Measurements from ENCODE around the gene SERGEF.

The SERGEF gene

GRCh38 chr11:18012906-18013781 lies at the start of gene SERGEF:
SERGEF (minus strand) TSS chr11:18013047; CDS start chr11:18013010, 37 bp downstream.
- Histone ChIP-seq H3K27me3 (ENCODE audit: control insufficient read depth in 5 of 5, insufficient read depth in 4 of 5, low read length in 5 of 5) (no peaks in the 10 kb centered on the region), H3K4me1 (ENCODE audit: control insufficient read depth in 5 of 5, insufficient read depth in 5 of 5, low read length in 5 of 5) (peaks cover 0 to 19% (median 15%) of the 10 kb centered on the region in 5 donors), H3K9me3 (ENCODE audit: control insufficient read depth in 5 of 5, low read length in 5 of 5) (peaks cover 0 to 3% (median 0%) of the 10 kb centered on the region in 5 donors), H3K4me3 (ENCODE audit: low read depth in 1 of 5, low read length in 5 of 5) (peak within 1 kb of the TSS; percentile 89 to 95 (median 90)), H3K9ac (ENCODE audit: low read length in 5 of 5) (peak within 1 kb of the TSS; percentile 43 to 87 (median 77)), H3K36me3 (ENCODE audit: control insufficient read depth in 5 of 5, insufficient read depth in 5 of 5, low read length in 5 of 5) (no peaks in the 10 kb centered on the region), H3K27ac (ENCODE audit: low read depth, low read length) (peak within 1 kb of the TSS; percentile 54)

- Histone ChIP-seq H3K27ac (ENCODE audit: low read depth, low read length) (no peak overlapping the region), H3K27me3 (ENCODE audit: control insufficient read depth in 5 of 5, insufficient read depth in 4 of 5, low read length in 5 of 5) (no peaks in the 10 kb centered on the region), H3K4me1 (ENCODE audit: control insufficient read depth in 5 of 5, insufficient read depth in 5 of 5, low read length in 5 of 5) (no peaks in the 10 kb centered on the region), H3K36me3 (ENCODE audit: control insufficient read depth in 5 of 5, insufficient read depth in 5 of 5, low read length in 5 of 5) (no peaks in the 10 kb centered on the region), H3K9ac (ENCODE audit: low read length in 5 of 5) (no peak overlapping the region), H3K9me3 (ENCODE audit: control insufficient read depth in 5 of 5, low read length in 5 of 5) (no peaks in the 10 kb centered on the region), H3K4me3 (ENCODE audit: low read depth in 1 of 5, low read length in 5 of 5) (no peak overlapping the region)
These were observed 48.5 kb upstream of the SERGEF start for GRCh38 chr11:18061351-18061750.

- no peak overlapping the region for H3K27ac ChIP-seq (ENCODE audit: low read depth, low read length)
- no peaks in the 10 kb centered on the region for H3K27me3 ChIP-seq (ENCODE audit: control insufficient read depth in 5 of 5, insufficient read depth in 4 of 5, low read length in 5 of 5)
- no peak overlapping the region for H3K9ac ChIP-seq (ENCODE audit: low read length in 5 of 5)
- no peaks in the 10 kb centered on the region for H3K36me3 ChIP-seq (ENCODE audit: control insufficient read depth in 5 of 5, insufficient read depth in 5 of 5, low read length in 5 of 5)
- no peak overlapping the region for H3K4me3 ChIP-seq (ENCODE audit: low read depth in 1 of 5, low read length in 5 of 5)
- H3K4me1 ChIP-seq (ENCODE audit: control insufficient read depth in 5 of 5, insufficient read depth in 5 of 5, low read length in 5 of 5): no peaks in the 10 kb centered on the region
- H3K9me3 ChIP-seq (ENCODE audit: control insufficient read depth in 5 of 5, low read length in 5 of 5): no peaks in the 10 kb centered on the region
These were observed 43.8 kb upstream of the SERGEF start for GRCh38 chr11:18056561-18057181.

- no peak overlapping the region for H3K4me3 ChIP-seq (ENCODE audit: low read depth in 1 of 5, low read length in 5 of 5)
- H3K9me3 ChIP-seq (ENCODE audit: control insufficient read depth in 5 of 5, low read length in 5 of 5): no peaks in the 10 kb centered on the region
- H3K9ac ChIP-seq (ENCODE audit: low read length in 5 of 5): no peak overlapping the region
- no peaks in the 10 kb centered on the region for H3K27me3 ChIP-seq (ENCODE audit: control insufficient read depth in 5 of 5, insufficient read depth in 4 of 5, low read length in 5 of 5)
- H3K4me1 ChIP-seq (ENCODE audit: control insufficient read depth in 5 of 5, insufficient read depth in 5 of 5, low read length in 5 of 5): no peaks in the 10 kb centered on the region
- no peaks in the 10 kb centered on the region for H3K36me3 ChIP-seq (ENCODE audit: control insufficient read depth in 5 of 5, insufficient read depth in 5 of 5, low read length in 5 of 5)
- H3K27ac ChIP-seq (ENCODE audit: low read depth, low read length): no peak overlapping the region
These were observed 41.8 kb upstream of the SERGEF start for GRCh38 chr11:18054511-18055103.

GRCh38 chr11:18050848-18051247 lies 38.0 kb upstream of the SERGEF start:
- H3K9ac ChIP-seq (ENCODE audit: low read length in 5 of 5): no peak overlapping the region
- H3K27ac ChIP-seq (ENCODE audit: low read depth, low read length): no peak overlapping the region
- no peak overlapping the region for H3K4me3 ChIP-seq (ENCODE audit: low read depth in 1 of 5, low read length in 5 of 5)
- H3K4me1 ChIP-seq (ENCODE audit: control insufficient read depth in 5 of 5, insufficient read depth in 5 of 5, low read length in 5 of 5): peaks cover 0 to 7% (median 6%) of the 10 kb centered on the region in 5 donors
- peaks cover 0 to 3% (median 0%) of the 10 kb centered on the region in 5 donors for H3K9me3 ChIP-seq (ENCODE audit: control insufficient read depth in 5 of 5, low read length in 5 of 5)
- no peaks in the 10 kb centered on the region for H3K36me3 ChIP-seq (ENCODE audit: control insufficient read depth in 5 of 5, insufficient read depth in 5 of 5, low read length in 5 of 5)
- peaks cover 0 to 13% (median 8%) of the 10 kb centered on the region in 5 donors for H3K27me3 ChIP-seq (ENCODE audit: control insufficient read depth in 5 of 5, insufficient read depth in 4 of 5, low read length in 5 of 5)

- Histone ChIP-seq H3K9ac (ENCODE audit: low read length in 5 of 5) (no peak within 1 kb of the TSS), H3K4me3 (ENCODE audit: low read depth in 1 of 5, low read length in 5 of 5) (peak within 1 kb of the TSS in 1 of 5 donors; percentile 32), H3K9me3 (ENCODE audit: control insufficient read depth in 5 of 5, low read length in 5 of 5) (peaks cover 0 to 3% (median 0%) of the 10 kb centered on the region in 5 donors), H3K36me3 (ENCODE audit: control insufficient read depth in 5 of 5, insufficient read depth in 5 of 5, low read length in 5 of 5) (no peaks in the 10 kb centered on the region), H3K27me3 (ENCODE audit: control insufficient read depth in 5 of 5, insufficient read depth in 4 of 5, low read length in 5 of 5) (peaks cover 0 to 22% (median 11%) of the 10 kb centered on the region in 5 donors), H3K27ac (ENCODE audit: low read depth, low read length) (no peak within 1 kb of the TSS), H3K4me1 (ENCODE audit: control insufficient read depth in 5 of 5, insufficient read depth in 5 of 5, low read length in 5 of 5) (peaks cover 0 to 7% (median 6%) of the 10 kb centered on the region in 5 donors)
These were observed 33.4 kb upstream of the SERGEF start, which contains the start of gene TPH1 for GRCh38 chr11:18046116-18046777. TPH1 (minus strand) TSS chr11:18046269; CDS start chr11:18040762, 5,507 bp downstream.

GRCh38 chr11:18036456-18036855 lies 23.6 kb upstream of the SERGEF start:
- no peak overlapping the region for H3K4me3 ChIP-seq (ENCODE audit: low read depth in 1 of 5, low read length in 5 of 5)
- no peak overlapping the region for H3K9ac ChIP-seq (ENCODE audit: low read length in 5 of 5)

GRCh38 chr11:18027475-18027874 lies 14.6 kb upstream of the SERGEF start:
- Histone ChIP-seq H3K27ac (ENCODE audit: low read depth, low read length) (no peak overlapping the region), H3K9ac (ENCODE audit: low read length in 5 of 5) (no peak overlapping the region), H3K9me3 (ENCODE audit: control insufficient read depth in 5 of 5, low read length in 5 of 5) (no peaks in the 10 kb centered on the region), H3K36me3 (ENCODE audit: control insufficient read depth in 5 of 5, insufficient read depth in 5 of 5, low read length in 5 of 5) (no peaks in the 10 kb centered on the region), H3K4me1 (ENCODE audit: control insufficient read depth in 5 of 5, insufficient read depth in 5 of 5, low read length in 5 of 5) (no peaks in the 10 kb centered on the region), H3K27me3 (ENCODE audit: control insufficient read depth in 5 of 5, insufficient read depth in 4 of 5, low read length in 5 of 5) (no peaks in the 10 kb centered on the region), H3K4me3 (ENCODE audit: low read depth in 1 of 5, low read length in 5 of 5) (no peak overlapping the region)

More at GRCh38 chr11:18036456-18036855, 23.6 kb upstream of the SERGEF start:
- H3K27ac ChIP-seq (ENCODE audit: low read depth, low read length): no peak overlapping the region
- H3K27me3 ChIP-seq (ENCODE audit: control insufficient read depth in 5 of 5, insufficient read depth in 4 of 5, low read length in 5 of 5): no peaks in the 10 kb centered on the region
- H3K4me1 ChIP-seq (ENCODE audit: control insufficient read depth in 5 of 5, insufficient read depth in 5 of 5, low read length in 5 of 5): no peaks in the 10 kb centered on the region
- no peaks in the 10 kb centered on the region for H3K9me3 ChIP-seq (ENCODE audit: control insufficient read depth in 5 of 5, low read length in 5 of 5)
- H3K36me3 ChIP-seq (ENCODE audit: control insufficient read depth in 5 of 5, insufficient read depth in 5 of 5, low read length in 5 of 5): no peaks in the 10 kb centered on the region

- Histone ChIP-seq H3K27me3 (ENCODE audit: control insufficient read depth in 5 of 5, insufficient read depth in 4 of 5, low read length in 5 of 5) (no peaks in the 10 kb centered on the region), H3K4me1 (ENCODE audit: control insufficient read depth in 5 of 5, insufficient read depth in 5 of 5, low read length in 5 of 5) (no peaks in the 10 kb centered on the region), H3K36me3 (ENCODE audit: control insufficient read depth in 5 of 5, insufficient read depth in 5 of 5, low read length in 5 of 5) (no peaks in the 10 kb centered on the region), H3K27ac (ENCODE audit: low read depth, low read length) (no peak overlapping the region), H3K4me3 (ENCODE audit: low read depth in 1 of 5, low read length in 5 of 5) (no peak overlapping the region), H3K9me3 (ENCODE audit: control insufficient read depth in 5 of 5, low read length in 5 of 5) (no peaks in the 10 kb centered on the region), H3K9ac (ENCODE audit: low read length in 5 of 5) (no peak overlapping the region)
These were observed 9.6 kb upstream of the SERGEF start for GRCh38 chr11:18022419-18022818.

All from subcutaneous abdominal adipose tissue (tissue), 5 donors.